HG03060 (cell line): ENCODE data around the gene PGA3.
A peak's percentile ranks its signal among the peaks of the same experiment; 100 is the strongest.
"Not testable (repeated sequence)": the region's sequence is repeated elsewhere in the genome, so short reads cannot be mapped to it uniquely, and the experiment has no call there.

ENCODE experiments used
- ATAC-seq: cut with Tn5 transposase; IDR thresholded peaks from one replicate; pipeline ENCODE4 v1.9.1; 2021; ENCODE audit warnings: low read depth, moderate number of reproducible peaks; ENCODE audit not compliant: unreplicated experiment

PGA3 gene

DNA sequence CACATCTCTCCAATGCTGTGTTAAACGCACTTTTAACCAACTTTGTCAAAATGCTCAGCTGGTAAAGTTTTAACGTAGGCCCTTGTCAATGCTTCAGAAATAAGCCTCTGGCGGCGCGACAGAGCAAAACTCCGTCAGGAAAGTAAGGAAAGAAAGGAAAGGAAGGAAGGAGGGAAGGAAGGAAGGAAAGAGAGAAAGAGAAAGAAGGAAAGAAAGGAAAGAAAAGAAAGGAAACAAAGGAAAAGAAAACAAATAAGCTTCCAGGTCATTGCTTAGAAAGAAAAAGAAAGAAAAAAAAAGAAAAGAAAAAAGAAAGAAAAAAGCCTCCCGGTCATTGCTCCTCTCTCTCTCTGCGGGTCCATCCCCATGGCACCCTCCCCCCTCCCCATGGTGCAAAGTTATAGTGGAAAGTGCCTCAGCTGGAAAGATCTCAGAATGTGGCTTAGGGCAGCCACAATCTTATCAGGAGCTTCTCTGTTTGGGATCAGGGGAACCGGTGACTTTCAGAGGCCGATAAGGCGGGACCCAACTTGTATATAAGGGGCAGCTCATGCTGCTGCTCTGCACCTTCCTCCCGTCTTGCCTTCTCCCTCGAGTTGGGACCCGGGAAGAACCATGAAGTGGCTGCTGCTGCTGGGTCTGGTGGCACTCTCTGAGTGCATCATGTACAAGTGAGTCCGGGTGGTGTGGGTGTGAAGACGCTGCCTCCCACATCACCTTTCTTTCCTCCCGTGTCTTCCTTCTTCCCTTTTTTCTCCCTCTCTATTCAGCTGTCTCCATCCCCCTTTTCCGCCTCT lies at the start of gene PGA3:
TSS of gene PGA3 (plus strand) at position 566 of the 797 bp plus-strand sequence. CDS start at position 616, 50 bp downstream.
- ATAC-seq: not testable (repeated sequence)

DNA sequence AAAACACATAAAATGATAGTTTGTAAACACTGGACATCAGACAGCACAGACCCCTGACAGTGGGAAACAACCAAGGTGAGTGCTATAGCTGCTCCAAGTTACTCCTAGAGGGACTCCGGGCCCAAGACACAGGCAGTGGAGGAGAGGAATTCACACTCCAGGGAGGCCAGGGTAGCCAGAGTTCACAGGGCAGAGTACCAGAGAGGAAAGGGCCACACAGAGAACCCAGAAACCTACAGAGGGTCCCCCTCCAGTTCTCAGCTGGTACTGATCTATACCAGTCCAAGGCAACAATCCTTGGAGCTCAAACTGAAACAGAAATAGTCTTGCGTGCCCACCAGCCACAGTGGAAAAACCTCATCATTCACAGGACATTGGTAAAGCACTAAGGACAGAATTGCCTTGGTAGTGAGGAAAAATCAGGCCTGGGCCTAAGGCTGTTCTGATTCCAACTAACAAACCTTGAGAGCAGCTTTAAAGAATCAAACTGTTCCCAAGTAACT lies 49.7 kb upstream of the PGA3 start:
- no peak for ATAC-seq

DNA sequence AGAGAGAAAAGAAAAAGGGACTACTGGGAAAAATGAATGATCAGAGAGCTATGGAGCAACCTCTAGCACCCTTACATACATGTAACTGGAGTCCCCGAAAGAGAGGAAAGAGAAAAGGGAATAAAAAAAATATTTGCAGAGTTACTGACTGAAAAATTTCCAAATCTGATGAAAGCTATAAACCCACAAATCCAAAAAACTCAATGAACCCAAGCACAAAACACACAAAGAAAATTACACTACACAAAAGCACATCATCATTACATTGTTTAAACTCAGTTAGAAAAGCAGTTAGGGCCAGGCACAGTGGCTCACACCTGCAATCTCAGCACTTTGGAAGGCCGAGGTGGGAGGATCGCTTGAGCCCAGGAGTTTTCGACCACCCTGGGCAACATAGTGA lies 48.8 kb upstream of the PGA3 start:
- ATAC-seq: no peak

DNA sequence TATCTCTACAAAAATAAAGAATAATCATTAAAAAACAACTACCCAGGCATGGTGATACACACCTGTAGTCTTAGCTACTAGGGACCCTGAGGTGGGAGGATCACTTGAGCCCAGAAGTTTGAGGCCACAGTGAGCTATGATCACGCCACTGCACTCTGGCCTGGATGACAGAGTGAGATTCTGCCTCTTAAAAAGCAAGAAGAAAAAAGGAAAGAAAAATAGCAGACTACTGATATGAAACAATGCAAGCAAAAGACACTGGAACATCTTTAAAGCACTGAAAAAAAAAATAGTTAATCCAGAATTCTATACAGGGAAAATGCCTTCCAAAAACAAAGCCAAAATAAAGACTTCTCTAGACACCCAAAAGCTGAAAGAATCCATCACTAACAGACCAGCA lies 48.0 kb upstream of the PGA3 start:
- ATAC-seq: no peak

DNA sequence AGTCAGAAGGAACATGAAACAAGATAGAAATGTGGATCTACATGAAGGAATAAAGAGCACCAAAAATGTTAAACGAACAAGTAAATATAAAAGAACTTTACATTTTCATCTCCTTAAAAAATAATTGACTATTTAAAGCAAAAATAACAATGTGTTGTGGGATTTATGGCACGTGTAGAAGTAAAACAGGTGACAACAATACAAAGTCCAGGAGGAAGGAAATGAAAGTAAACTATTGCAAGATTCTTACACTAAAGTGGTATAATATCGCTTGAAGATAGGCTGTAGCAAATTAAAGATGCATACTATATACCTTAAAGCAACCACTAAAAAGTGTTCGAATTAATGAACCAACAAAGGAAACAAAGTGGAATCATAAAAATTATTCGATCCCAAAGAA lies 47.6 kb upstream of the PGA3 start:
- no peak for ATAC-seq

DNA sequence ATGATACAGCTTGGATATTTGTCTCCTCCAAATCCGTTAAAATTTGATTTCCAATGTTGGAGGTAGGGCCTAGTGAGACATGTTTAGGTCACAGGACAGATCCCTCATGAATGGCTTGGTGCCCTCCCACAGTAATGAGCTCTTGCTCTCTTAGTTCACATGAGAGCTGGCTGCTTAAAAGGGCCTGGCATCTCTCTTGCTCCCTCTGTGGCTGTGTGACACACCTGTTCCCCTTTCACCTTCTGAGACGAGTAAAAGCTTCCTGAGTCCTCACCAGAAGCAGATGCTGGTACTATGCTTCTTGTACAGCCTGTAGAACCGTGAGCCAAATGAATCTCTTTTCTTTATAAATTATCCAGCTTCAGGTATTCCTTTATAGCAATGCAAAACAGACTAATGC lies 45.6 kb upstream of the PGA3 start:
- ATAC-seq: no peak

DNA sequence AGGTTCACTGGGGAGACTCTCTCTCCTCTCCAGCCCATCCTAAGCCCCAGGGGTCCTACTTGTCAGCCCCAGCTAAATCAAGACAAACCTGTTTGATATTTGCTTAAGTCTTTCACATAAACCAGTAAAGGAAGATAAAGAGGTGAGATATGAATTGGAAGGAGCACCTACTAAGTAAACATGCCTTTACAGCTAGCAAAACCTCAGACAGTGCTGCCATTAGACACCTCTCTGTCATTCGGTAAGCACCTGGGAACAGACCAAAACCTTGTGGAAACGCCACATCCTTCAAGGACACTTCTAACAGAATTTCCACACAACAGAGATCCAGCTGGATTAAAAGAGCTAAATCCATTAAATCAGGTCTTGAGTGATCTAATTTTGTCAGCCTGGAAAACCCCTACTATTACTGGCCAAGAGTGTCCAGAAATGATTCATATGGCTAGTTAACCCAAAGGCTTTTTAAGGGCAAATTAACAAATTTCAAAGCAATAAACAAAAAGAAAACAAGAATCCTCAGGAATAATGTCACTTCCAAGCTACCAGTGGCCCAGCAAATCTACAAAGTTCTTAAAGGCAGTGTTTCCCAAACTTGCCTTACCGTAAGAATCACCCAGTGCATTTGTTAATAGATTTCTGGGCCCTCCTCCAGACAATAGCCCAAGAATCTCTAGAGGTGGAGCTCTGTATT lies 44.5 kb upstream of the PGA3 start:
- no peak for ATAC-seq

DNA sequence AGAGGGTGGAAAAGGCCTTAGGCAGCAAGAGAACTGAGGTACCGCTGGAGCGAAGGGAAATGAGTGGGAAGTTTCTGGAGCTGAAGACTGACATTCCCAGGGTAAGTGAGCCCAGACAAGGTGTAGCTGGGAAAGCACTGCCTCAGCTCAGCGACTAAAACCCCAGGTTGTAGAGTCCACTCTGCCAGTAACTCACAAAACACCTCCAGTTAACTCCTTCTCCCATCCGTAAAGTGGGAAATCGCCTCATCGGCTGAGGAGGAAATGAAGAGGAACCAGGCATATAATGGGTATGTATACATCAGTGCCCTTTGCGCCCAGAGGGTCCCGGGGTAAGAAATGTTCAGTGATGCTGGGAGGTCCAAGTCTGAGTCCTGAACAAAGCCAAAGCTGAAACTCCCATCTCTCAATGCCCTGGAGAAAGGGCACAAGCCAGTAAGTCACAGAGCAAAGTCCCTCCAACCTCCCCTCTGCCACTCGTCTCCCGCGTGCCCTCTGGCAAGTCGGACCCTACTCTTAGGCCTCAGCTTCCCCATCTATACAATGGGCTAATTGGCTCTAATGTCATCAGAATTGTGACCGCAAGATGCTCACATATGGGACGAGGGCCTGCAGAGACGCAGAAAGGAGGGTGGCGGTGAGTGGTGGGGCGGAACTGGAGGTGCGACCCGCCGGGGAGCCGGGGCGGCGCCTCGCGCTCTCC lies 42.7 kb upstream of the PGA3 start:
- peak; percentile 26 for ATAC-seq

DNA sequence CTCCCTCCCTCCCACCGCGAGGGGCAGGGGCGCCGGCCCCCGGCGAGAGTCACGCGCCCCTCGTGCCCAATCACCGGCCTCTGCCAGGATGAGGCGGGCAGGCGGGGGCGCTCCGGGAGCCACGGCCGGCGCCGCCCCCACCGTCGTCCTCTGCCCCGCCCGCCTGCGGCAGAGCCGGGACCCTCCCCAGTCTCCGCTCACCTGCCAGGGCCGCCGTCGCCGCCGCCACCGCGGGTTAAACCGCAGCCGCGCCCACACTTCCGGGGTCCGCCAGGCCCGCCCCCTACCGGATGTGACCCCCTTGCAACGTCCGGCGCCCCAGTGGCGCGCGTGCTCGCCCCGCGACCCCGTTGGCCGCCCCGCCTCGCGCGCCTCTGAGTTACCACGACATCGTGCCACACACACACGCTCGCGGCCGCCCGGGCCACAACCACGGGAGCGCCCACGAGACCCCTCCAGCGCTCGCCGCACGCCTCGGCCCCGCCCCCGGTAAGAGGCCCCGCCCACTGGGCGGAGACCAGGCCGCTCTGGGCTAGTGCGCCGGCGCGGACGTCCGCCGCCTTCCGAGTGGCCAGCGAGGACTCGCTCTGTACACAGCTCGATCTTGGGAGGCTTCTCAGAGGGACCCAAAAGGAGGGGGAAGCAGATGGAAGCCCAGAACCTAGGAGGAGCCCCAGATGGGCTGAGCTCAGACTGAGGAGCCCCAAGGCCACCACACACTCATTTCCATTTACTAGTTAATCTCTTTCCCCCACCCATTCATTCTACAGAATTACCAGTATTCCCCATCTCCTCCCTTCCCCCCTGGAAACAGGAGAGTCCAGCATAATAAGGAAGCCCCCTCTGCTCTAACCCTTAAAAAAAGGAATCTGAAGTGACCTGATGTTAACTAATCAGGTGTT lies 41.9 kb upstream of the PGA3 start, which contains the start of gene VPS37C:
TSS of gene VPS37C (minus strand) at position 237 of the 902 bp plus-strand sequence. CDS start 22,597 bp downstream, outside the sequence.
- ATAC-seq: peak; percentile 39

DNA sequence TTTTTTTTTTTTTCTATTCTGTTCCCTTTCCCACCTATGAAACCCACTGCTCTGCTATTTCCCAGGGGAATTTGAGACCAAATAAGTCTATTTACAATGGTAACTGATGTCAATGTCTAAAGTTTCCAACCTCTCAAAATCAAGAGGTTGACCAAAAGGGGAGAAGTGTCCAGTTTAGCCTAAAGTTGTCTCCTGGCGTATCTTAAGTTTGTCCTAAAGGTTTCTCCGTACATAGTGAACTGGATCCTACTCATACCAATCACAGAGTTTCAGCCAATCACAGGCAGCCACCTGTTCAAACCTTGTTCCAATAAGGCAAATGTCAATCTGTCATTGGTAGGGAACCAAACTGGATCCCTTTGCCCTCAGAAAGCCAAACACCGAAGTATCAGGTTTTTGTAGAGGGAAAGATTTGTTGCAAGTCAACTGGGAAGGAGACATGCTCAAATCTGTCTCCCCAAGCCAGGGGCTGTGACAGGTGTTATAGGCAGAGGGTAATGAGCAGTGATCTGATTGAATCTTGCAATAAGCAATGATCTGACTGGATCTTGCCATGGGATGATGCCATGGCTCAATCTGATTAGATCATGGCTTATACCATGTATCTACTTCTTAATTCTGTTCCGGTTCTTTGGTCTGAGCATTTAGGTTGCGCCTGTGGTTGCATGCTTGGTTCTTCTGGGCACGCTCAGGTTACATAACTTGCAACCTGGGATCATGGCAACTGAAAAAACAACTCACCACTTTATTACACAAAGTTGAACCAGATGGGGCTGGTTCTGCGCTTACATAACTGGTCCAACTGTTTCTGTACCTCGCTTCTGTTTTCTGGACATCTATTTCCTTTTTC lies 41.0 kb upstream of the PGA3 start:
- ATAC-seq: no peak

DNA sequence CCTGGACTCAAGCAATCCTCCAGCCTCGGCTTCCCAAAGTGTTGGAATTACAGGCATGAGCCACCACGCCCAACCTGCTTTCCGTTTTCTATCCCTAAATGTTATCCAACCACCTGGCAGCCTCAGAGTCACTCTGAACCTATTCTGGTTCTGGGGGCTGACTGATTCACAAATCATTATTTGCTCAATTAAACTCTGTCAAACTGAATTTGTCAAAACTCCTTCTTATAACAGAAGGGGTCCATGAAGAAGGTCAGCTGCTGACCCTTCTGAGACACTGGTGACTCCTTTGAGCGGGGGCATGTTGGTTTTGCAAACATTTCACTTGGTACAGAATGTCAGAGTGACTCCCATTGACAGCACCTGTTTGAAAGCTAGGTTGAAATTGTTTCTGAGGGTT lies 40.3 kb upstream of the PGA3 start:
- no peak for ATAC-seq

DNA sequence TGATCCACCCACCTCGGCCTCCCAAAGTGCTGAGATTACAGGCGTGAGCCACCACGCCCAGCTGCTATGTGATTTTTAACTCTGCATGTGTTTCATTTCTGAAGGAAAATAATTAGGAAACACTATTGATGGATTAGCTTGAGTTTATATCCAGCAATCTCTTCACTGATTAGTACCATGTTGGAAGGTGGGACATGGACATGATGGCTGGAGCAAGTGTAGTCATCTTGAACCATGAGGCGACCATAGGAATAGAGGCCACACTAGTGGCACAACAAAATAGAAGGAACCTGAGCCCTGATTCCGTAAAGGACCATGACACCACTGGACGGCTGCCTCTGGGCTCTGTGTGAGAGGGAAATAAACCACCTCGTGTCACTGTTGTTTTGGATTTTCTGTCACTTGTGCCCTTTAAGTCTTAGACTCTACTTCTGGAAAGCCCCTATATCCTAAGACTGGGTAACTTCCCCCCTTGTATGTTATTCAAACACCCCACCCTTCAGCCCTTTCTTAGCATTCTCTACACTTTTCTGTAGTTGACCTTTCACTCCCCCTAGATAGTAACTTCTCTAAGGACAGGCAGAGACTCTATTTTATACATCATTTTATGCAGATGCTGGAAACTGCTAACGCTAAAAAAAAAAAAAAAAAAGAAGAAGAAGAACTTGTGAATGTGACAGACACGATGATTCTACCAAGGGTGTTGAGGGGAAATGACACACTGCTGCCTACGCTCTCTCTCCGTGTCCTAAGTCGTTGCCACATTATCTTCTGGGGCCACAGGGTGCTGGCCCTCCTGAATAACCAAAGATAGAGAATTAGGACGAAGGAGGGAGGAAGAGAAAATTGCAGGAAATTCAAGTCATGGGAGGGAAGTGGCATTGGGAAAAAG lies 39.4 kb upstream of the PGA3 start:
- no peak for ATAC-seq

DNA sequence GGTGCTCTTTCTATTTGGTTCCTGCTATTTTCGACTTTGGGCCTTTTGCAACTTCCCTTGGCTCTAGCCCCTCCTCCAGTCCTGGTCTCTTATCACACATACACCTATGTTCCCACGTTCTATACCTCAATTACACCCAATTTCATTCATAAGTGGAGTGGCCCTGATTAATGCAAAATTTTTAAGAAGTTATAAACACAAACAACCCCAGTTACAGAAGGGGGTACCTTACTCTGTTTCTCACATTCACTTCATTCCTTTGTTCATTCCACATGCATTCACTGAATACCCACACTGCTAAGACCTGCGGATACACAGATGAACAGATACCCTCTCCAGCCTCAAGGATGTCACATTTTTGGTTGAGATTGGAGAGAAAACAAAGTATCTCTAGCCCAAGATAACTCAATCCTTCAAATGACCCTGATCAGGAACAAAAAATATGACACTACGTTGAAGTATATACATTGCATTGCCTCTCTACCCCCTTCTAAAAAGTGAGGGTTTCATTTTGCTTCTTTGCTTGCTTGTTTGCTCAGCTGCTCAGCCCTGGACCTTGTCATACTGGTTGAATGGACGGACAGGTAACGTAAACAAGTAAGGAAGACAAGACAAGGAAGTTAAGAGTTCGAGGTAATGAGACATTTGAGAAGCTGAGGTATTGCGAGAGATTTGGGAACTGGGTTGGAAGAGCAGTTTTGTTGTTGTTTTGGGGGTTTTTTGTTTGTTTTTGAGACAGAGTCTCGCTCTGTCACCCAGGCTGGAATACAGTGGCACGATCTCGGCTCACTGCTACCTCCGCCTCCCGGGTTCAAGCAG lies 38.5 kb upstream of the PGA3 start:
- no peak for ATAC-seq

DNA sequence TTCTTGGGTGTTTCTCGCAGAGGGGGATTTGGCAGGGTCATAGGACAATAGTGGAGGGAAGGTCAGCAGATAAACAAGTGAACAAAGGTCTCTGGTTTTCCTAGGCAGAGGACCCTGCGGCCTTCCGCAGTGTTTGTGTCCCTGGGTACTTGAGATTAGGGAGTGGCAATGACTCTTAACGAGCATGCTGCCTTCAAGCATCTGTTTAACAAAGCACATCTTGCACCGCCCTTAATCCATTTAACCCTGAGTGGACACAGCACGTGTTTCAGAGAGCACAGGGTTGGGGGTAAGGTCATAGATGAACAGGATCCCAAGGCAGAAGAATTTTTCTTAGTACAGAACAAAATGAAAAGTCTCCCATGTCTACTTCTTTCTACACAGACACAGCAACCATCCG lies 37.5 kb upstream of the PGA3 start:
- ATAC-seq: not testable (repeated sequence)

DNA sequence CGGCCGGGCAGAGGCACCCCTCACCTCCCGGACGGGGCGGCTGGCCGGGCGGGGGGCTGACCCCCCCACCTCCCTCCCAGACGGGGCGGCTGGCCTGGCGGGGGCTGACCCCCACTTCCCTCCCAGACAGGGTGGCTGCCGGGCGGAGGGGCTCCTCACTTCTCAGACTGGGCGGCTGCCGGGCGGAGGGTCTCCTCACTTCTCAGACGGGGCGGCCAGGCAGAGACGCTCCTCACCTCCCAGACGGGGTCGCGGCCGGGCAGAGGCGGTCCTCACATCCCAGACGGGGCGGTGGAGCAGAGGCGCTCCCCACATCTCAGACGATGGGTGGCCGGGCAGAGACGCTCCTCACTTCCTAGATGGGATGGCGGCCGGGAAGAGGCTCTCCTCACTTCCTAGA lies 37.0 kb upstream of the PGA3 start:
- ATAC-seq: not testable (repeated sequence)

DNA sequence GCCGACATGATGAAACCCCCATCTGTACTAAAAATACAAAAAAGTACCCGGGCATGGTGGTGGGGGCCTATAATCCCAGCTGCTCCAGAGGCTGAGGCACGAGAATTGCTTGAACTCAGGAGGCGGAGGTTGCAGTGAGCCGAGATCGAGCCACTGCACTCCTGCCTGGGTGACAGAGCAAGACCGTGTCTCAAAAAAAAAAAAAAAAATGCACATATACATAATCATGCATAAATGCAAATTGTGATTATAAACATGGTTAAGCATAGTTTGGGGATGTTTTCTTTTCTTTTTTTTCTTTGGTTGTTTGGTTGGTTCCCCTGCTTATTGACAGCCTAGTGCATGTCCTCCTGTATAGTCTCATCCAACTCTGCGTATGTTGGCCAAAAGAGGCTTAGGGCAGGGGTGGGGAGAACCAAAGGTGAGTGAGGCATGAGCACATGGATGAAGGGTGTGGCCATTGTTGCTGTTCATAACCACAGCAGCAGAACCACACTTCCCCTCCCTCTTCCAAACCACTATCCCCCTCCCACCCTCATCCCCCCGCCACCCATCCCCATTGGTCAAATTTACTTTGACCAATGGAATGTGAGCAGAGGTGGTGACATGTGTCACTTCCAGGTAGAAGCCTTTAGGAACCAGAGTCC lies 35.1 kb upstream of the PGA3 start:
- no peak for ATAC-seq

DNA sequence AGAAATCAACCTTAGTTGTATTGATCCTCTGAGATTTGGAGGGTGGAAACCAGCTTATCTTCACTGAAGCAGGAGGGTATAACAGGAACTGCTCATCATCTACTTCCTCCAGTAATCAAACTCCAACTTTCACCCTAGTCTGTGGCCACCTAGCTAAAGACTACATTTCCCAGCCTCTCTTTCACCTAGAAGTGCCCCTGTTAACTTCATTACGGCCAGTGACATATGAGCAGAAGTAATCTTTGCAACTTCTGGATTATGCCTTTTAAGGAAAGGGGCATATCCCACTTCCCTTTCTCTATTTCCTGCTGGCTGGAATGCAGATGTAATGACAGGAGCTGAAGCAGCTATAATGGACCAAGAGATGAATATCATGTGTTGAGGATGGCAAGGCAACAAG lies 34.5 kb upstream of the PGA3 start:
- no peak for ATAC-seq
